ENCODE measurements around the gene OR13J1. TPM values are rescaled to one million over a fixed set of nuclear protein-coding genes. Genes with fewer than 3 reads are reported as not detected.
A peak's percentile ranks its signal among the peaks of the same experiment; 100 is the strongest.

The OR13J1 gene
- total RNA-seq, 1 donor from 2014 or later: not detected

DNA sequence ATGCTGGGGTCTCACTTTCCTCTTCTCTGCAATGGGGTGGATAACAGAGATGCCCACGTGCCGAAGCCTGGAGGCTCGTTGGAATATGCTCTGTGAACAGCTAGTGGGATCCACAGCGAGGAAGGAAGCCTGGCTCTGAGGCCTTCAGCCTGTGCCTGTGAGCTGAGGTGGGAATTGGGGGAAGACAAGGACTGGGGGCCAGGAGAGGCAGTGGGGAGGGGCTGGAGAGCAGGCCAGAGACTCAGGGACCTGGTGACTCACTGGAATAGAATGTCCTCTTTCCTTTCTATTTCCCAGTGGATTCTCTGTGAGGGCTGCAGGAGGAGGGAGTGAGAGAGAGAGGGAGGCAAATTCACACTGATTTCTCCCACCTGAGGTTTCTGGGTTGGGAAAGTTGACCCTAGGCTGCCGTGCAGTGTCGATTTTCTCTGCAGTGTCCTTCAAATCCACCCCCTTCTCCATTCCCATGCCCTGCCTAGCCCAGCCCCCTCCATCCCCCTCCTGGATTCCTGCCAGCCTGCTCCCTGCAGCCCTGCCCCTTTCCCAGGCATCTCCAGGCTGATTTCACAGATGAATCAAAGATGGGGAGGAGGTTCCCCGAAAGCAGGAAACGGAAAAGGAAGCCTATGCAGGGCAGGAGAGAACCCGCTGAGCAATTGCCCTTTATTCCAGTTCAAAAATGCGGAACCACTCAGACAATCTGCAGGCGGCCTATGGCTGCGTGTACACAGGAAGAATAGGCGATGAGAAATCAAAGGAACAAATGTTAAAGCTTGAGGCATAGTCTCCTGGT lies 37.7 kb upstream of the OR13J1 start:
- TF ChIP-seq, protein P1, sequence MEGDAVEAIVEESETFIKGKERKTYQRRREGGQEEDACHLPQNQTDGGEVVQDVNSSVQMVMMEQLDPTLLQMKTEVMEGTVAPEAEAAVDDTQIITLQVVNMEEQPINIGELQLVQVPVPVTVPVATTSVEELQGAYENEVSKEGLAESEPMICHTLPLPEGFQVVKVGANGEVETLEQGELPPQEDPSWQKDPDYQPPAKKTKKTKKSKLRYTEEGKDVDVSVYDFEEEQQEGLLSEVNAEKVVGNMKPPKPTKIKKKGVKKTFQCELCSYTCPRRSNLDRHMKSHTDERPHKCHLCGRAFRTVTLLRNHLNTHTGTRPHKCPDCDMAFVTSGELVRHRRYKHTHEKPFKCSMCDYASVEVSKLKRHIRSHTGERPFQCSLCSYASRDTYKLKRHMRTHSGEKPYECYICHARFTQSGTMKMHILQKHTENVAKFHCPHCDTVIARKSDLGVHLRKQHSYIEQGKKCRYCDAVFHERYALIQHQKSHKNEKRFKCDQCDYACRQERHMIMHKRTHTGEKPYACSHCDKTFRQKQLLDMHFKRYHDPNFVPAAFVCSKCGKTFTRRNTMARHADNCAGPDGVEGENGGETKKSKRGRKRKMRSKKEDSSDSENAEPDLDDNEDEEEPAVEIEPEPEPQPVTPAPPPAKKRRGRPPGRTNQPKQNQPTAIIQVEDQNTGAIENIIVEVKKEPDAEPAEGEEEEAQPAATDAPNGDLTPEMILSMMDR (conservative IDR thresholded peaks at IDR 0.05; ENCODE audit: low read depth, low read length): no peak
- DNase-seq (ENCODE audit: low read depth): peak; percentile 57
- H3K4me3 ChIP-seq (ENCODE audit: low read depth, low read length): peak overlapping the region; percentile 19

DNA sequence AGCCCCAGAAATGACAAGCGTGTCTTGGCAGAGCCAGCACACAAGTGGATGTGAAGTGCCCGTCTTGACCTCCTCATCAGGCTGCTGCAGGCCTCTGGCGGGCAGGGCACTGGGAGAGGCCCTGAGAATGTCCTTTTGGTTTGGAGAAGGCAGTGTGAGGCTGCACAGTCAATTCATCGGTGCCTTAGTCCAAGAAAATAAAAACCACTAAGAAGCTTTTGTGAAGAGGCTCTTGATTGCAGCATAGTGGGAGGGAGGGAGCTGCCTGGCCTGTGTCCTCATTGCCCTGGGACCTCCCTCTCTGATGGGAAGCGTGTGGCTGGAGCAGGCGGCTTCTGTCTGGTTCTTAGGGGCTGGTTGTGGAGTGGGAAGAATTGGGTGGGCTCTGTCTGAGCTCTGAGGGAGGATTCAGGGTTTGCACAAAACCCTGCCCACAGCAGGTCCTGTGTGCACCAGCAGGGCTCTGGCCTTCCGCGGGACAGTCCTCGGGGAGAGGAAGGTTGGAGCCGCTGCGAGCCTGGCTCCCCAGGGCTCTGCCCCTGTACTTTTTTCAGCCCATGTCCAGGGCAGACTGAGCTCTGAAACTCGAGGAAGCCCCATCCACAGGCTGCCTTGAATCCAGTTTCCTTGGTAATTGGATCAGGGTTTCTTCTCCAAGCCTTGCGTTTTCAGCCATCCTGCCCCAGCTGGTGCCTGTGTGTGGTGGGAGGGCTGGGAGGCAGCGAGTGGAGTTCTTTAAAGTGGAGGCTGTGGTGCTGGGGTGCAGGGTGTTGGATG lies 36.9 kb upstream of the OR13J1 start:
- peak overlapping the region; percentile 19 for H3K4me3 ChIP-seq (ENCODE audit: low read depth, low read length)
- TF ChIP-seq, protein P1 (conservative IDR thresholded peaks at IDR 0.05; ENCODE audit: low read depth, low read length): no peak
- no peak for DNase-seq (ENCODE audit: low read depth)

- TF ChIP-seq, protein P1 (conservative IDR thresholded peaks at IDR 0.05; ENCODE audit: low read depth, low read length): no peak
- peak; percentile 66 for DNase-seq (ENCODE audit: low read depth)
- H3K4me3 ChIP-seq (ENCODE audit: low read depth, low read length): peak within 1 kb of the TSS; percentile 19
Measured at GRCh38 chr9:35905912-35906679, 35.9 kb upstream of the OR13J1 start, which contains the start of gene HRCT1. Gene HRCT1 (plus strand): TSS chr9:35906202. CDS start chr9:35906288, 86 bp downstream.

- H3K4me3 ChIP-seq (ENCODE audit: low read depth, low read length): no peak overlapping the region
- TF ChIP-seq, protein P1 (conservative IDR thresholded peaks at IDR 0.05; ENCODE audit: low read depth, low read length): no peak
- DNase-seq (ENCODE audit: low read depth): no peak
Measured at GRCh38 chr9:35905051-35905781, 35.0 kb upstream of the OR13J1 start.

DNA sequence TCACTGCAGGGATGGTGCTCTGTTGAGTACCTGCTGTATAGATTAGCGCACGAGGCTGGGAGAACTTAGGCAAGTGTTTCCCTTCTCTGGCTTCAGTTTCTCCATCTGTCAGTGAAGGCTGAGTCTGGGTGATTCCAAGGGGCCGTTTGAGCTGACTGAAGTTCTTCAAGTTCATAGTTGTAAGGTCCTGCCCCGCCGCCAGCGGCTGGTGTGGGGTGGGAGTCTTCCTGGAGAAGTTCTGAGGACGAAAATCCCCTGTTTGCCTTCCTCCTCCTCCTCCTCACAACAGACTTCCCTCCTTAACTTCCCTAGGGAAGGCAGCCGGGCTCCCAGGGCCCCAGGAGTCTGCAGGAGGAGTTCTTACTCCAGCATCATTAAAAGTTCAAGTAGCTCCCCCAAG lies 34.1 kb upstream of the OR13J1 start:
- no peak for DNase-seq (ENCODE audit: low read depth)
- no peak overlapping the region for H3K4me3 ChIP-seq (ENCODE audit: low read depth, low read length)
- TF ChIP-seq, protein P1 (conservative IDR thresholded peaks at IDR 0.05; ENCODE audit: low read depth, low read length): no peak

DNA sequence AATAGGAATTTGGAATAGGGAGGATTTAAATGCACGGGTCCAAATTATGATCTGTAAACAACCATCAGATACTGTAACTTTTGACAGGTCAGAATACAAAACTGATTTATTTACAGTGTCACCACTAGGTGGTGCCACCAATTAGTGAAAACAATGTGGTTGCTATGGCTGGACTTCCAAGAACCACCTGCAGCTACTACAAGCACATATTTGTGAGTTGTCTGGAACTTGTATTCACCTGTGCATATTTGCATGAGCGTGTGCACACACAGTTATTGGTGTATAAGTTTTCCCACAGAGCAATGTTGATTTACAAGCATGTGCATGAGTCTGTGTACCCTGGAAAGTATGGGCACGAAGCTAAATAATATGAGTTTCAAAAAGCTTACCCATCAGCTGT lies 32.8 kb upstream of the OR13J1 start:
- H3K4me3 ChIP-seq (ENCODE audit: low read depth, low read length): no peak overlapping the region
- no peak for DNase-seq (ENCODE audit: low read depth)
- TF ChIP-seq, protein P1 (conservative IDR thresholded peaks at IDR 0.05; ENCODE audit: low read depth, low read length): peak; percentile 70

Data from epithelial cell of proximal tubule (primary cell).